Right ventricle myocardium superior (tissue), 1 donor: Measurements from ENCODE around the gene TCF4. TPM values are rescaled to one million over a fixed set of nuclear protein-coding genes. Genes with fewer than 3 reads are reported as not detected.

Source experiments
- ATAC-seq: fragments of 200-7000 bp; cut with Tn5 transposase; one replicate; pipeline ENCODE4 v1.9.1; 2020; ENCODE audit warnings: mild to moderate bottlenecking; ENCODE audit not compliant: poor library complexity
- DNase-seq: peaks from one replicate; pipeline ENCODE4 v3.0.0-alpha.2; 2020
- intact Hi-C: fragments of 100-400 bp; cut with DNase I; formaldehyde crosslinking; loops from one replicate; pipeline ENCODE4 v1.11.2; 2022
- long read RNA-seq: library from polyadenylated mRNA; unstranded; transcript quantifications from one replicate; pipeline ENCODE4 v2.0.0, GENCODE V29; 2021
- total RNA-seq: library from RNA; stranded (reverse); fragmentation: NEBNext Ultra II Directional; extraction: Animal tissue kit (Norgen Biotek cat#: 25700); gene quantifications from one replicate; pipeline ENCODE4 v1.2.1, GENCODE V29; 2021
- donor health status: DM: no; HTN: yes; CAD: no; lungs with severe emphysema.

The TCF4 gene
- total RNA-seq: 59.5 TPM
- long read RNA-seq, full-length matches to known transcripts: 27 of 49 reads
- long read RNA-seq, partial matches to known transcripts: 2 of 49 reads
- long read RNA-seq, other reads (novel, unspliced or antisense): 20 of 49 reads

DNA sequence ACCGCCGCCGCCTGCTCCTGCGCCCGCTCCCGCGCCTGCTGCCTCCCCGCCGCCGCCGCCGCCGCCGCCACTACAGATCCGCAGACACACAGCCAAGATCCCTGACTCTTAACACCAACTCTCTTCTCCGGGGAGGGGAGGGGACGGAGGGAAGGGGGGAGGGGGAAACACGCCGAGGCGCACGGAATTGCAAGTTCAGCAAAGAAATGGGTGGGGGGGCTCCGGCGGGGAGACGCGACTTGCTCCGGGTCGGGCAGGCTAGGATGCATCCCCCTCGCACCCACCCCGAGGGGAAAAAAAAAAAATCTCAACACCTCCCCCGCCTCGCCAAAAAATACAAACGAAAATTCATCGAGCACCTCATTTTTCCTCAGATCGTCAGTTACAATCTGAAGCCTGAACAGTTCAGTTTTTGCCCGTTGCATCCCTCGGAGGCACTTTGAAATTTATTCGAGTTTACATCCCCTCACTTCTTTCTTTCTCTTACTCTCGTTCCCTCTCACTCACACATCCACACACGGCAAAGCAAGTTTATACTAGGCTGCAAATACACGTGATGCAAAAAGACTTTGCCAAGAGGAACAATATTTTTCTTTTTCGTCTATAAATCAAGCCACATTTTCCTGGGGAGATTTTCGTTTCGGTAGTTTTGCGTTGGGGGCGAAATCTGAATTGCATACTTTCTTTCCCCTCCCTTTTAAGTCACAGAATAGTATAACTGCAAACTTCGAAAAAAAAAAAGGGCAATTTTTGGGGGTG is at the start of gene TCF4:
Gene TCF4 (minus strand): TSS at position 82 of the 759 bp plus-strand sequence. CDS start 1,076 bp downstream, outside the sequence.
- DNase-seq: peak; percentile 77
- intact Hi-C loops: loop anchor here (5.0 to 10.0 kb wide), 4 partner anchors 73 to 263 kb away; no protein-coding TSS in a partner anchor
- peak; percentile 48 for ATAC-seq

DNA sequence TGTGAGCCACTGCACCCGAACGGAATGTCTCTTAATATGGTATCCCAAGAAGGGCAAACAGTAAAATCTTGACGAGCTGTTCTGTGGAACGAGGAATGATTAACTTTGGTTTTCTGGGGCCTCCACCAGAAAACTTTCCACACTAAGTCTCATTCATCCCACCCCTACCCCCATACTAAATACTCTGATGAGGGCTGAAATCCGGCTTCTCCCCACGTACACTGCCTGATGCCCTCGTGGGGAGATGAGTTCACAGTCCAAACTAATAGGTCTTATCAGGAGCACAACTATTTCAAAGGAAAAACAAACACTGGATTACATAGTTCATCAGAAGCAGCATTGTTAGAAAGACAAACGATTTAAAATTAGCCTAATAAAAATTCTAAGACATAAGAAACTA is 49.2 kb upstream of the TCF4 start:
- intact Hi-C loops: no loop called here
- DNase-seq (no peak), ATAC-seq (no peak)

DNA sequence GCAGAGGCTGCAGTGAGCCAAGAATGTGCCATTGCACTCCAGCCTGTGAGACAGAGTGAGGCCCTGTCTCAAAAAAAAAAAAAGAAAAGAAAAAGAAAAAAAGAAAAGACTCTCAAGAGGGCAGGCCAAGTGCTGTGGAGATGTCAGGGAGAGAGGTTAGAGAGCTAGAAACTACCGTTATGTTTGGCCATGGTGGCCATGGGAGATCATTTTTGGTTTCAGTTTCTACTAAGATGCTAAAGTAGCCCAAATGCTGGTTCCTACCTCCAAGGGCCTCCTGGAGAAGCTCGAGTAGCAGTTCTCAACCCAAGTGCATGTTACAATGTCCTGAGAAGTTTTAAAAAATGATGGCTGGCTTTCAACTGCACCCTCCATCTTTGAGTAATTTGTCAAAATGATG is 47.4 kb upstream of the TCF4 start:
- intact Hi-C loops: no loop called here
- DNase-seq: no peak
- ATAC-seq: no peak

DNA sequence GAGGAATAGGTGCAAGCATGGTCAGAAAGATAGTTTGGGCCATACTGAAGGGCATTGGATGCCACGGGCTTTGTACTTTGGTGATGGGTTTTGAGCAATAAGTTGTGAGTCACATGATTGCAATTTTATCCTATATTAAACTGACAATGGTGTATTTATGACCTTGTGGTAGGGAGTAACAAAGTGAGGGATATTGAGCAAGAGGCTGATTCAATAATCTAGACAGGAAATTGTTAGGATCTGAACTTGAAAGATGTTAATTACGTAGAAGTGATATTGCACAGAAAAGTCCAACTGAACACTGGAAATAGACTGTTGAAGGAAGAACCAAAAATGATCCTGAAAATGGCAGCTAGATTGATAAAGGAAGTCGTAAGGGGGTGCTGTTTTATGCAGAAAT is 46.6 kb upstream of the TCF4 start:
- ATAC-seq (no peak), DNase-seq (no peak)
- intact Hi-C loops: no loop called here

DNA sequence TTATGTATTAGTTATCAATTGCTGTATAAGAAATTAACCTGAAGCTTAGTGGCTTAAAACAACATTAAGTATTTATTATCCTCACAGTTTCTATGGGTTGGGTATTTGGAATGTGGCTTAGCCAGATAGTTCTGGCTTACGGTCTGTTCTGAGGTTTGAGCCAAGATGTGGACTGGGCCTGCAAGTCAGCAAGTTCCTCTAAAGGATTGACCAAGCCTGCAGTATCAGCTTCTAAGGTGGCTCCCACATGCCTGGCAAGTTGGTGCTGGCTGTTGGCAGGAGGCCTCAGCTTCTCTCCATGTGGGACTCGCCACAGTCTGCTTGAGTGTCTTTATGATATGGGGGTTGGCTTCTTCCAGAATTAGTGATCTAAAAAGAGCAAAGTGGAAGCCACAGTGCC is 45.0 kb upstream of the TCF4 start:
- no peak for ATAC-seq
- intact Hi-C loops: no loop called here

DNA sequence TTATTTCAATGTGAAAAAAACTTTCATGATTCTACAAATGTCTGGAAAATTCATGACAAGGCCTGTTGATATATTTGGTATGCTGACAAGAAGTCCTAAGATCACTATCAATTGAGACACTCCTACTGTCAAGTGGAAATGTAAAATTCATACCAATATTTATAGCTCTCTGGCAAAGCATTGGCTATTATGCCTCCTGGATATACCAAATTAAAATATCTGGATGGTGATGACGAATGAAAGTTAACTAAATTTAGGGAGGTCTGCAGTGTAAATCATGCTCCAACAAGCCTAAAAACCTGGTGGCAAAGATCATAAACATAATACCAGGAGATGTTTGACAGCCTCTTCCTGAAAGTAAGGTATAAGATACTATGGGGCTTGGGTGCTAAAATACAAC is 41.1 kb upstream of the TCF4 start:
- no peak for ATAC-seq
- intact Hi-C loops: no loop called here
- no peak for DNase-seq

More for the DNA sequence above, 45.0 kb upstream of the TCF4 start:
- DNase-seq: no peak

DNA sequence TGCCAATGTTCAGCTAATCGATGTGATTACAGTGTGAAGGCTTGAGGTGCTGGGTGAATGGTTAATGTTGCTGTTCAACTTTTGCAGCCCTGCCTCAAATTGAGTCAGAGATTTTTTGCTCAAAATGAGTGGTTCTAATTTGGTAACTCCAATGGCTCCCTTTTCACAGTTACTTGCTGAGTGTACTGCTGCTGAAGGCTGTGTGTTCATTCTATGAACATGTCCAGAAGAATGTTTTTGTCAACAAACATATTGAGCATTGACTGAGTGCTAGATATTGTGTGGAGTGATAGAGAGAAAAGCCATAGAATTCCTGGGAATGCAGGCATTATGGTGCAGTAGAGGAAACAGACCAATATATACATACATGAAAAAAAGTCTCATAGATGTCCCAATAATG is 39.0 kb upstream of the TCF4 start:
- DNase-seq (no peak), ATAC-seq (no peak)
- intact Hi-C loops: no loop called here

DNA sequence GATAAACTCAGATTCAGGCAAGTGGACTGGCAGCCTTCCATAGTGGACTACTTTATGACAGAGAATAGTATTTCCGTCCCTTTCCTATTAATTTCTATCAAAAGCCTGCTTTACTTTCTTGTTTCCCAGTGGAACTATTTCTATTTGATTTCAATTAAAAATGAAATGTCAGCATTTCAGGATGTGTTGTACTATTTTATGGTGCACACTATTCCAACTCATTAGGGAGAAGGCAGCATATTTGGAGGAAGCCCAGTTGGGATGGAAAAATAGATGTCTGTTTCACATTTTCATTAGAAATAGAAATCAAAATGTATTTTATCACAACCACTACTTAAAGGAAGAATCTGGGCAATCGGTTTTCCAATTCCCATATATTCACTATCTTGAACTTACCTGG is 37.9 kb upstream of the TCF4 start:
- no peak for ATAC-seq
- intact Hi-C loops: no loop called here
- DNase-seq: no peak

DNA sequence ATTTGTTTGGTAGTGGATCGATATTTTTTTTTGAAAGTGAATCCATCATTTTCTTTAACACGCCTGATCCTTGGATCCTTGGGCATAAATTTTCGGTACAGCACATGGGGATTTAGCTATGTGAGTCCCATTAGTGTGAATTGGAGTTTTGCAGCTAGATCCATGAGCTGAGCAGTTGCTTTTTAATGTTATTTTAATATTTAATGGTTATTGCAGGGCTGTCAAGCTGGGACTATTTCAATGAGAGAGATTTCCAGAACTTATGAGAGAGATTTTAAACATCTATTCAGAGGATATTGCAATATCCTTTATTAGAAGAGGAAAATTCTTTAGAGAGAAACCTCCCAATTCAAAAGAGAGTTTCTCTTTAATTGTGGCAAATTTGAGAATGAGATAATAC is 35.6 kb upstream of the TCF4 start:
- ATAC-seq (no peak), DNase-seq (no peak)
- intact Hi-C loops: no loop called here

DNA sequence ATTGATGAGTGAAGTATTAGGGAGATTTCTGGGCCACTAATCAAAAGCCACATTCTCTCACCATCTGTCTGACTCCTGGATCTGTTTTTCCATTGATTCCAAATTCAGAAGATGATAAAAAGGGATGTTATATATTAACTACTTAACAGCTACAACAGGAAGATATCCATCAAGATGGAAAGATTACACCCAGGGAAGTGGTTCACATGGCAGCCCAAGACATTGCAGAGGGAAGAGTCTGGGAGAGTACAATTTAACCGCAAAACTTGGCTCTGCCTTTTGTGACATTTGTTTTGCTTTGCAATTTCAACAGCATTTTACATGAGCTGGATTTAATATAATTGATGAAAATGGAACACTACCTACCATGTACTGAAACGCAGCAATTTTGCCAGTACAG is 22.5 kb upstream of the TCF4 start:
- DNase-seq: no peak
- no peak for ATAC-seq
- intact Hi-C loops: no loop called here

DNA sequence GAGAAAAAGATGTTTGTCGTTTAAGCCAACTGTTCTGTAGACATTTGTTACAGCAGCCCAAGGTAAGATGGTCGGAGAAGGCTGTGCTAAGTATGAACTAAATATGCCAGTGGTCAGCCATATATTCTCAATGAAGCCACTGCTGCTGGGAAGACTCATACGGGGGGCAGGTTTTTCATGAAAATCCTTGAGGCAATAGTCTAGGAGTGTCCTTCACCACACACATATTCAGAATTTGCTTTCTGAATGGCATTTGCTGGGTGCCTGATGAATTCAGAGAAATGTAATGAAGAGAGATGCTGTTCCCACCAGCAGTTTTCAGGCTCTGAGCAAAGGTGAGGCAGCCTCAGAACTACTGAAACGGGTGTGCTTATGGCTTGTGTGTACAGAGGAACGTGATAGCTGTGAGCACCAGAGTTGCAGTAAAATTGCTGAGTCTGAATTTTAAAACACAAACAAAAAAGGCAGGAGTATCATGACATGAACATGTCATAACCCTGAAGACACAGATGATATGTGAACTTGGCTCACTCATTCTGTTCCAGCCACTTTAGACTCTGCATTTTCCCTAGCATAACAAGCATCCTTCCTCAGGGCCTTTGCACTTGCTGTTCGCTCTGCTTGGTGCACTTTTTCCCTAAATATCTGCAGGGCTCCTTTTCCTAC is 21.3 kb upstream of the TCF4 start:
- no peak for ATAC-seq
- no peak for DNase-seq
- intact Hi-C loops: no loop called here

DNA sequence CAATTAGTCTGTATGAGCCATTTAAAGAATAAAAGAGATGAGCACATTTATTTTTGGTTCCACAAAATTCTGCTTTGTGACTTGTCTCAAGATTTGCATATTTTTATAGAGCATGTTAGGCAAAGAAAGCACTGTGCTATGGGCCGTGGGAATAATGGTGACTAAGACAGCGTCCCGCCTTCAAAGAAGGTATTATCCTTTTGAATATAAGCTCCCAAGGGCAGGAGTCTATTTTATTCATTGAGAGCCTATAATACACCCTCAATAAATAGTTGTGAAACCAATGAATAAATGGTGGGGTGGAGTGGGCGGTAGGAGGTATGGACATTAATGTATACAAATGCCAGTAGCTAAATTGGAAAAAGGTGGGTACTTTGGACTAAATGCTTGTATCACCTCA is 20.5 kb upstream of the TCF4 start:
- DNase-seq (no peak), ATAC-seq (no peak)
- intact Hi-C loops: no loop called here

DNA sequence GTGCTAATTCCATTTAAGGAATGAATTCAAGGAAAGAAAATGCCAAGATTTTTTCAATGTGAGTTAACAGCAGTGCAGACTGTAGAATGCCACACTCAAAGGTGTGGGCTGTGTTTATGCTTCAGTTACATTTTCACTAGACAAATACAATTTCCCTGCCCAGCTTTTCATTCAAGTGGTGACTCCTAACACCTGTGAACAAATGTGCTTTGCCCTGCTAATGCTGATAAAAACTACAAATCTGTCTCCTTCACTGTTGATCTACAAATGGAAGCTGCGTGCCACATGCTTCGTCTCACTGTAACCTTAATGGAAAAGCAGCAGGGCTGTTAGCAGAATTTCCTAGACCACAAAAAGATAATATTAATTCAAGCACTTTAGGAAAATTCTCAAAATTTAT is 19.8 kb upstream of the TCF4 start:
- DNase-seq (no peak), ATAC-seq (no peak)
- intact Hi-C loops: no loop called here

DNA sequence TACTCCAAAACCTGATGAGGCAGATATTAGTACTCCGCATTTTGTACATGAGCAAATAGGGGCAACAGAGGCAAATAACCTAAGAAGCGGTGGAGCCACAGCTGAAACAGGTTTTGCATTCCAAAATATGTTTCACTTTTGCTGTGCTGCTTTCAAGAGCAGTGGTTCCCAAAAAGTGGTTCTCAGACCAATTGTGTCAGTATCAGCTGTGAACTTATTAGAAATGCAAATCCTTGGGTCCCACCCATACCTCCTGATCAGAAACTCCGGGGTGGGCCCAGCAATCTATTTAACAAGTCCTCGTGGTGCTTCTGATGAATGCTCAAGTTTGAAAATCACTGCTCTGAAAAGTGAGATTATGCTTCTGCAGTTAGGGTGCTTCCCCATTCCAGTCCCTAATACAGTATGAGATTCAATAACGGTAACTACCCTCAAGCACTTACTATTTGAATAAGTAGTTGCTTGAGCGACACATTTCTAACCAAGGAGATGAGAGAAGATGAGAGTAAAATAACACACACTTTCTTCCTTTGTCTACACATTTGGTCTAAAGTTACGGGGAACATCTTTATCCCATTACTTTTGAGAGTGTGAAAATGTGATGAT is 17.8 kb upstream of the TCF4 start:
- intact Hi-C loops: no loop called here
- DNase-seq: no peak
- ATAC-seq: no peak

DNA sequence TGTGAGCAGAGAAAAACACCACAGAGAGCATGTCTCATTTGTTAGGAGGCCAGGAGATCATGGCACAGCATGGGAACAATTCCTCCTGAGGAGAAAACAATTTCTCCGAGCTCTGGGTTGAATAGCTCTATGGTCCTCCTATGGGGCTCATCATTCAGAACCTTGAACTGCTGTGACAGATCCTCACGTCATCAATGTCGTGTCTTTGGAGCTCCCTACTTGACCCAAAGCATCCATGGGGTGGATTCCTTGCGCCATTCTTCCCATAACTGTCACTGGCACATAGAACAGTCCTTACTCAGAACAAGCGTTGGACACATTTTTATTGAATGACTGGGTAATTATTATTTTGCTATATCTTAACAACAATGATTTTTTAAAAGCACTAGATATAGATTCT is 15.8 kb upstream of the TCF4 start:
- no peak for ATAC-seq
- intact Hi-C loops: no loop called here
- DNase-seq: no peak

DNA sequence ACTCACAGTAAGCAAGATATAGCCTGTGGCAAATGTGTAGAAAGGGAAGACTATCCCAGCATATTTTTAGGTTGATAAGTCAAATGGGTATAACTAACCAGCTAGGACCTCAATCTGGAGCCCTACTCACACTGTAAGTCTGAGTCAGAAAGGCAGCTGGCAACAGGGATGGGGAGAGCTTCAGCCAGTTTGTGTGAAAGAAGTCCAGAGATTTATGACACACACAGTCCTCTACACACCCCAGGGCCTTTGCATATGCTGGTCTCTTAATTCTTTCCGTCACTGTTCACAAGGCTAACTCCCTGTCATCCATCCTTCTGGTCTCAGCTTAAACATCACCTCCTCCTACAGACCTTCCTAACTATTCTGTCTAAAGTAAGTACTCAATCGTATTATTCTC is 5.9 kb upstream of the TCF4 start:
- DNase-seq (no peak), ATAC-seq (no peak)
- intact Hi-C loops: no loop called here

DNA sequence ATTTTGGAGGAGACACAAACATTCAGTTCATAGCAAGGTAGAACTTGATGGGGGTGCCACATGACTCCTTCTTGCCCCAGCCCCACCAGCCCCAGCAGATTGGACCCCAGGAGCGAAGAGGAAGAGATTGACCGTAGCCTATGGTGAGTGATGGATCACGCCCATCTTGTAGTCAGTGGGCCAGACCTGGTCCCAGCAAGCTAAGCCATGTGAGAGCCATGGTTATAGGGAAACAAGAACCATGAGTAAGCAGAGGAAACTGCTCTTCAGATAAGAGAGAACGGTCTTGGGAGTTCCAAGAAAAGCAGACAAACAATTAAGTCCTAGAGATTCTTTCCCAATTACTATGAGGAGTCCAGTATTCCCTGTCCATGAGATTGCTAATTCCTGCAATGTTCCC is 4.6 kb upstream of the TCF4 start:
- intact Hi-C loops: no loop called here
- DNase-seq: no peak
- no peak for ATAC-seq

DNA sequence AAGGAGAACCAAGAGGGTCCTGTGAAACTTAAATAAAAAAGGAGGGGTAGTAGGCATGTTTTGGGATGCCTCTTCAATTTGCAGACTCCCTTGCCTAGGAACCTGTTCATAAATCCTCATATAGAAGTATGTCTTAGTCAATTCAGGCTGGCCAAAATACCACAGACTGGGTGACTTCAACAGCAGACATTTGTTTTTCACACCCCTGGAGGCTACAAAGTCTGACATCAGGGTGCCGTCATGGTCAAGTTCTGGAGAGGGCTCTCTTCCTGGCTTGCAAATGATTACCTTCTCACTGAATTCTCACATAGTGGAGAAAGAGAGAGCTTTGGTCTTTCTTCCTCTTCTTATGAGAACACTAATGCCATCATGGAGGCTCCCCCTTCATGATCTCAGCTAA is 4.1 kb upstream of the TCF4 start:
- DNase-seq: no peak
- no peak for ATAC-seq
- intact Hi-C loops: no loop called here

DNA sequence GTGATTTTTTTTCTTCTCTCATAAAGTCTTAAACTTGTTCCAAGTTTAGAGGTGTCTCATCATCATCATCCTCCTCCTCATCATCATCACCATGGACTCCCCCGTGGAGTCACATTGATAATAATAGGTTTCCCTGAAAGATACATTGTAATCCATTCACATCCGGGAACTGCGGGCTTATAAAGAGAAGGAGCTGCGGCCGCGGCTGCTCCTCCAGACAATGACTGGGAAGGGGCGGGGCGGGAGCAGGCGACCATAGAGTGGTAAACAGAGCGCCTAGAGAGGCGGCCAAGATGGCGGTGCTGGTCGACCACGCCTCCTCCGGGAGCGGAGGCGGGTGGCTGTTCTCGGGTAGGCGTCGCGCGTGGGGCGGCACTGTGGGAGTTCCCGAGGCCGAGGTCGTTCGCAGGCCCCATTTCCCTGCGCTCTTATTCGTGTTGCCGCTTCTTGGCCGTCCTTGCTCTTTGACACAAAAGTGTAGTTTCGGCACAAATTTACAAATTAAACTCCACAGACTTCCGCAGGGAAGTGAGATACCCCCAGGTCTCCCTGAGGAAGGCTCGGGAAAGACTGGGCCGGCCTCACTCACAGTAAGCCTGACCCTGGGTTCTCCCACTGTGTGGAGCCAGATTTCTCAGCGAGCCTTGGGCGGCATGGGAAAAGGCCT is 1.8 kb upstream of the TCF4 start:
- ATAC-seq (peak; percentile 98), DNase-seq (peak; percentile 98)
- intact Hi-C loops: loop anchor here (5.0 to 10.0 kb wide), 4 partner anchors 75 to 265 kb away; no protein-coding TSS in a partner anchor
